ENCODE measurements around the gene SLC13A2. TPM values are rescaled to one million over a fixed set of nuclear protein-coding genes. Genes with fewer than 3 reads are reported as not detected.

Gene SLC13A2
- total RNA-seq, 1 experiment from 2014 or later = not detected

DNA sequence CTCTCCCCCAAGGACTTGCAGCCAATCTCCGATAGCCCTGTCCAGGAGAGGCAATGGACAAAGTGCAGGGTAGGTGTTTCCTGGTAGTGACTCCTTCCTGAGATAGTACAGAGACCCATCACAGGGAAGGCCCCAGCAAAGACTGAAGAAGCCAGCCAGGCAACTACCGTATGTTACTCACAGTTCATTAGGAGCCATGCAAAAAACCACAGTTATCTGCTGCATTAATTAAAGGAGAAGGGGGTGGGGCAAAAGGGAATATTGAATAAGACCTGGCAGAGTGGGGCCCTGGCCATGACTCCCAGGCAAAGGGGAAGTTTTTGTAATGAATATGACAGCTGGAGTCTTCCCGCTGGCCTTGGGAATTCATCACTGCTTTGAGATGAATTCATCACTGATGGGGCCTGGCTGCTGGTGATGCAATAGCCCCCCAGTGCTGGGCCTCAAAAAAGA is 2.5 kb upstream of the SLC13A2 start:
- Histone ChIP-seq H4K20me1 (ENCODE audit: insufficient read depth) (no peaks in the 10 kb centered on the region), H3K27me3 (ENCODE audit: insufficient read depth, low read length) (peaks cover 36% of the 10 kb centered on the region), H3K9me2 (ENCODE audit: insufficient read depth) (no peaks in the 10 kb centered on the region), H3K79me2 (ENCODE audit: insufficient read depth, low read length) (no peaks in the 10 kb centered on the region), H3K4me1 (ENCODE audit: control insufficient read depth in 1 of 2, insufficient read depth in 2 of 2, low read length in 2 of 2) (no peaks in the 10 kb centered on the region), H3K4me3 (replicated peaks in 1 of 2; ENCODE audit: low read depth in 1 of 2, low read length in 2 of 2) (no peak overlapping the region), H3K36me3 (ENCODE audit: control insufficient read depth in 1 of 2, insufficient read depth in 2 of 2, low read length in 2 of 2) (no peaks in the 10 kb centered on the region), H3K9me3 (ENCODE audit: control insufficient read depth in 1 of 2, insufficient read depth in 1 of 2, low read depth in 1 of 2, low read length in 2 of 2) (no peaks in the 10 kb centered on the region), H3K4me2 (ENCODE audit: low read length) (no peak overlapping the region), H3K9ac (ENCODE audit: low read length) (no peak overlapping the region), H2AFZ (ENCODE audit: low read depth, low read length, poor library complexity, severe bottlenecking) (no peak overlapping the region), H3K27ac (ENCODE audit: low read depth, low read length) (no peak overlapping the region)
- POLR2A ChIA-PET = no interaction called here
- ATAC-seq (no peak), DNase-seq (ENCODE audit: low read depth, low spot score) (no peak)
- RAD21 ChIA-PET (ENCODE audit: low non-redundant PET in 1 of 2, low total read pairs in 2 of 2, uncharacterized antibody in 2 of 2, unreplicated experiment in 2 of 2) = no interaction called here
- TF ChIP-seq ELF1 (IDR thresholded peaks at IDR 0.05; ENCODE audit: borderline replicate concordance, low read depth) = no peak
- no peak for TF ChIP-seq JUND (IDR thresholded peaks at IDR 0.05)
- TF ChIP-seq YY1 (IDR thresholded peaks at IDR 0.05; ENCODE audit: extremely low read depth, insufficient replicate concordance, low read depth, low read length) = no peak
- no peak for TF ChIP-seq POLR2AphosphoS5 (IDR thresholded peaks at IDR 0.05; ENCODE audit: low read depth, low read length)
- TF ChIP-seq ZFX (IDR thresholded peaks at IDR 0.05) = no peak
- TF ChIP-seq ZNF274 (IDR thresholded peaks at IDR 0.05; ENCODE audit: low read depth, low read length) = no peak
- TF ChIP-seq, protein P1, sequence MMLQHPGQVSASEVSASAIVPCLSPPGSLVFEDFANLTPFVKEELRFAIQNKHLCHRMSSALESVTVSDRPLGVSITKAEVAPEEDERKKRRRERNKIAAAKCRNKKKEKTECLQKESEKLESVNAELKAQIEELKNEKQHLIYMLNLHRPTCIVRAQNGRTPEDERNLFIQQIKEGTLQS (IDR thresholded peaks at IDR 0.05) = no peak
- no peak for TF ChIP-seq FOSL1 (IDR thresholded peaks at IDR 0.05; ENCODE audit: low read depth)
- TF ChIP-seq, protein P2, sequence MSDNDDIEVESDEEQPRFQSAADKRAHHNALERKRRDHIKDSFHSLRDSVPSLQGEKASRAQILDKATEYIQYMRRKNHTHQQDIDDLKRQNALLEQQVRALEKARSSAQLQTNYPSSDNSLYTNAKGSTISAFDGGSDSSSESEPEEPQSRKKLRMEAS (IDR thresholded peaks at IDR 0.05) = no peak
- TF ChIP-seq POLR2A (IDR thresholded peaks at IDR 0.05; ENCODE audit: borderline replicate concordance, extremely low read depth, insufficient read depth, insufficient read length) = no peak
- TF ChIP-seq CBX3 (IDR thresholded peaks at IDR 0.05; ENCODE audit: low read depth) = no peak
- TF ChIP-seq EZH2phosphoT487 (IDR thresholded peaks at IDR 0.05; ENCODE audit: borderline replicate concordance) = no peak
- no peak for TF ChIP-seq TCF7L2 (IDR thresholded peaks at IDR 0.05; ENCODE audit: borderline replicate concordance, extremely low read depth, insufficient read depth, insufficient read length)
- TF ChIP-seq EGR1 (IDR thresholded peaks at IDR 0.05; ENCODE audit: low read depth) = no peak
- no peak for TF ChIP-seq CEBPB (IDR thresholded peaks at IDR 0.05; ENCODE audit: low read depth)
- TF ChIP-seq, protein P3, sequence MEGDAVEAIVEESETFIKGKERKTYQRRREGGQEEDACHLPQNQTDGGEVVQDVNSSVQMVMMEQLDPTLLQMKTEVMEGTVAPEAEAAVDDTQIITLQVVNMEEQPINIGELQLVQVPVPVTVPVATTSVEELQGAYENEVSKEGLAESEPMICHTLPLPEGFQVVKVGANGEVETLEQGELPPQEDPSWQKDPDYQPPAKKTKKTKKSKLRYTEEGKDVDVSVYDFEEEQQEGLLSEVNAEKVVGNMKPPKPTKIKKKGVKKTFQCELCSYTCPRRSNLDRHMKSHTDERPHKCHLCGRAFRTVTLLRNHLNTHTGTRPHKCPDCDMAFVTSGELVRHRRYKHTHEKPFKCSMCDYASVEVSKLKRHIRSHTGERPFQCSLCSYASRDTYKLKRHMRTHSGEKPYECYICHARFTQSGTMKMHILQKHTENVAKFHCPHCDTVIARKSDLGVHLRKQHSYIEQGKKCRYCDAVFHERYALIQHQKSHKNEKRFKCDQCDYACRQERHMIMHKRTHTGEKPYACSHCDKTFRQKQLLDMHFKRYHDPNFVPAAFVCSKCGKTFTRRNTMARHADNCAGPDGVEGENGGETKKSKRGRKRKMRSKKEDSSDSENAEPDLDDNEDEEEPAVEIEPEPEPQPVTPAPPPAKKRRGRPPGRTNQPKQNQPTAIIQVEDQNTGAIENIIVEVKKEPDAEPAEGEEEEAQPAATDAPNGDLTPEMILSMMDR (IDR thresholded peaks at IDR 0.05 in 2 of 3, conservative IDR thresholded peaks at IDR 0.05 in 1 of 3; ENCODE audit: borderline replicate concordance in 1 of 3, insufficient read depth in 1 of 3, low read depth in 2 of 3, low read length in 2 of 3) = no peak
- BruUV-seq (replicated peaks) = no TSS peak
- CTCF ChIA-PET = no interaction called here
- intact Hi-C loops (cut with micrococcal nuclease) = no loop called here

Measured in HCT116 (cell line).